Measurements from ENCODE around the gene SNRNP40. TPM values are rescaled to one million over a fixed set of nuclear protein-coding genes. Genes with fewer than 3 reads are reported as not detected.

Gene SNRNP40
- polyA plus RNA-seq, 4 donors = 14.8 to 44.3 (median 27.6) TPM

- Histone ChIP-seq H3K36me3 (ENCODE audit: control insufficient read depth in 3 of 3, insufficient read depth in 2 of 3, low read depth in 1 of 3, low read length in 3 of 3) (no peaks in the 10 kb centered on the region), H3K27me3 (ENCODE audit: control insufficient read depth in 3 of 3, insufficient read depth in 3 of 3, low read length in 3 of 3) (no peaks in the 10 kb centered on the region), H3K27ac (ENCODE audit: low read depth in 1 of 3, low read length in 2 of 3) (no peak overlapping the region), H3K9me3 (ENCODE audit: control insufficient read depth in 2 of 2, insufficient read depth in 1 of 2, low read depth in 1 of 2, low read length in 1 of 2) (no peaks in the 10 kb centered on the region), H3K4me3 (ENCODE audit: low read depth in 1 of 3, low read length in 3 of 3) (no peak overlapping the region), H3K4me1 (ENCODE audit: control insufficient read depth in 3 of 3, insufficient read depth in 2 of 3, low read depth in 1 of 3, low read length in 2 of 3) (peaks cover 0 to 13% (median 0%) of the 10 kb centered on the region in 3 donors)
- DNase-seq = no peak
- WGBS, 3 donors = 73 to 82% (median 74%) methylated on average over 3 of the region's 3 CpGs
- no peak for FAIRE-seq
Measured at GRCh38 chr1:31222176-31222575, 74.4 kb downstream of the SNRNP40 start.

DNA sequence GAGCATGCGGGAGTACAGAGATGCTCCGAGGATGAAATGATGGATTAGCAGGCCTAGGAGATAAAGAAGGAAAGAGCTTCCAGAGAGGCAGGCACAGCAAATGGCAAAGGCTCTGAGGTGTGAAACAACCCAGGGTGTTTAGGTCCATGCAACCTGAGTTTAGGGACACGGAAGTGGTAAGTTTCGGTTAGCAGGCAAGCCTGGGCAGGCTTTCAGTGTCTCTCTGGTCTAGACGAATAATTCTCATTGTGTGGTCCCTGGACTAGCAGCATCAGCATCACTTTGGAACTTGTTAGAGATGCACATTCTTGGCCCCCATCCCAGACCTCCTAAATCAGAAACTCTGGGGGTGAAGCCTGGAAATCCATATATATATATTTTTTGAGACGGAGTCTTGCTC, 75.5 kb downstream of the SNRNP40 start:
- Histone ChIP-seq H3K9me3 (ENCODE audit: control insufficient read depth in 2 of 2, insufficient read depth in 1 of 2, low read depth in 1 of 2, low read length in 1 of 2) (no peaks in the 10 kb centered on the region), H3K4me3 (ENCODE audit: low read depth in 1 of 3, low read length in 3 of 3) (no peak overlapping the region), H3K36me3 (ENCODE audit: control insufficient read depth in 3 of 3, insufficient read depth in 2 of 3, low read depth in 1 of 3, low read length in 3 of 3) (no peaks in the 10 kb centered on the region), H3K4me1 (ENCODE audit: control insufficient read depth in 3 of 3, insufficient read depth in 2 of 3, low read depth in 1 of 3, low read length in 2 of 3) (peaks cover 0 to 16% (median 0%) of the 10 kb centered on the region in 3 donors), H3K27ac (ENCODE audit: low read depth in 1 of 3, low read length in 2 of 3) (no peak overlapping the region), H3K27me3 (ENCODE audit: control insufficient read depth in 3 of 3, insufficient read depth in 3 of 3, low read length in 3 of 3) (no peaks in the 10 kb centered on the region)
- WGBS, 3 donors = 87 to 93% (median 88%) methylated on average over 6 of the region's 6 CpGs
- no peak for DNase-seq
- no peak for FAIRE-seq

- Histone ChIP-seq H3K4me1 (ENCODE audit: control insufficient read depth in 3 of 3, insufficient read depth in 2 of 3, low read depth in 1 of 3, low read length in 2 of 3) (peaks cover 0 to 21% (median 0%) of the 10 kb centered on the region in 3 donors), H3K27ac (ENCODE audit: low read depth in 1 of 3, low read length in 2 of 3) (no peak overlapping the region), H3K36me3 (ENCODE audit: control insufficient read depth in 3 of 3, insufficient read depth in 2 of 3, low read depth in 1 of 3, low read length in 3 of 3) (no peaks in the 10 kb centered on the region), H3K9me3 (ENCODE audit: control insufficient read depth in 2 of 2, insufficient read depth in 1 of 2, low read depth in 1 of 2, low read length in 1 of 2) (no peaks in the 10 kb centered on the region), H3K27me3 (ENCODE audit: control insufficient read depth in 3 of 3, insufficient read depth in 3 of 3, low read length in 3 of 3) (no peaks in the 10 kb centered on the region), H3K4me3 (ENCODE audit: low read depth in 1 of 3, low read length in 3 of 3) (no peak overlapping the region)
- WGBS, 3 donors = 89 to 92% (median 91%) methylated on average over 6 of the region's 6 CpGs
- DNase-seq (no peak), FAIRE-seq (no peak)
Measured at GRCh38 chr1:31219489-31219888, 77.1 kb downstream of the SNRNP40 start.

DNA sequence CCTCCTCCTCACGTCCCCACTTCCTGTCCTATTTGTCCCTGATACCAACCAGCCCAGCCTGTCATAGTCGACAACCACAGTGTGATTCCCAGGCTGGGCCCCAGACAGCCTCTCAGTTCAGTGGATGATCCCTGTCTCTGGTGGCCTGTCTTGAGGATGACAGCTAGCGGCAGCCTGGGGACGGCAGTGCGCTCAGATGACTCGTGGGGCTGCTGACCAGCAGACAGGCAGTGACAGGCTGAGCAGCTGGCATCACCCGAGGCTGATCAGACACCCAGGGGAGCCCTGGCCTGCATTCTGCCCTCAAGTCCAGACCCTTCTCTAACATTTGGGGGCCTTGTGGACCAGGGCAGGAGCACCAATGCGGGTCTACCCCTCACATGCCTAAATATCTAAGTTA, 77.9 kb downstream of the SNRNP40 start:
- FAIRE-seq = no peak
- no peaks in the 10 kb centered on the region for H3K27me3 ChIP-seq (ENCODE audit: control insufficient read depth in 3 of 3, insufficient read depth in 3 of 3, low read length in 3 of 3)
- WGBS, 3 donors = 81 to 86% (median 83%) methylated on average over 8 of the region's 8 CpGs

GRCh38 chr1:31216016-31216415, 80.6 kb downstream of the SNRNP40 start:
- peak; percentile 86 to 93 for DNase-seq
- H3K27me3 ChIP-seq (ENCODE audit: control insufficient read depth in 3 of 3, insufficient read depth in 3 of 3, low read length in 3 of 3) = no peaks in the 10 kb centered on the region

More for the DNA sequence above, 77.9 kb downstream of the SNRNP40 start:
- H3K4me1 ChIP-seq (ENCODE audit: control insufficient read depth in 3 of 3, insufficient read depth in 2 of 3, low read depth in 1 of 3, low read length in 2 of 3) = peaks cover 0 to 14% (median 0%) of the 10 kb centered on the region in 3 donors
- H3K36me3 ChIP-seq (ENCODE audit: control insufficient read depth in 3 of 3, insufficient read depth in 2 of 3, low read depth in 1 of 3, low read length in 3 of 3) = no peaks in the 10 kb centered on the region
- no peaks in the 10 kb centered on the region for H3K9me3 ChIP-seq (ENCODE audit: control insufficient read depth in 2 of 2, insufficient read depth in 1 of 2, low read depth in 1 of 2, low read length in 1 of 2)
- no peak for DNase-seq
- H3K27ac ChIP-seq (ENCODE audit: low read depth in 1 of 3, low read length in 2 of 3) = no peak overlapping the region
- no peak overlapping the region for H3K4me3 ChIP-seq (ENCODE audit: low read depth in 1 of 3, low read length in 3 of 3)

DNA sequence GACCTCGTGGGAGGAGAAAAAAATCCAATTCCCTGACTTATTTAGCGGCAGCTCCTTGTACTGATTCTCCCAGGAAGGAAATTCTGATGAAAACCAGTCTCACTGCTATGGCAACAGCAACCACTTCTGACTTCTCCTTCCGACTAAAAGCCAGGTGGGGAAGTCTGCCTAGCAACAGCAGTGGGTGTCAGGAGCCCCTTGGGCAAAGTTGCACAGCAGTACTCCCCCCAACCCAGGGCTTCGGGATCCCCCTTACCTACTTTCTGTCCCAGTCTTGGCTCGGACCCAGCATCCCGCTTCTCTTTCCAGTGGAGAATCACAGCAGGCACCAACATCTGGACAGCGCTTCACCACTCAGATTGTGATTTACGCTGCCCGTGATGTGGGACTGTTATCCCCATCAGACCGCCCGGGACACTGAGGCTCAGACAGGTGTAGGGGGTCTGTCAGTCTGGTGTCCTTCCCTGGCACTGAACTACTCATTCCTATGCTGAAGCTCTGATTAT, 81.5 kb downstream of the SNRNP40 start:
- no peaks in the 10 kb centered on the region for H3K36me3 ChIP-seq (ENCODE audit: control insufficient read depth in 3 of 3, insufficient read depth in 2 of 3, low read depth in 1 of 3, low read length in 3 of 3)
- no peaks in the 10 kb centered on the region for H3K9me3 ChIP-seq (ENCODE audit: control insufficient read depth in 2 of 2, insufficient read depth in 1 of 2, low read depth in 1 of 2, low read length in 1 of 2)
- FAIRE-seq (no peak), DNase-seq (no peak)
- no peak overlapping the region for H3K27ac ChIP-seq (ENCODE audit: low read depth in 1 of 3, low read length in 2 of 3)
- no peak overlapping the region for H3K4me3 ChIP-seq (ENCODE audit: low read depth in 1 of 3, low read length in 3 of 3)
- no peaks in the 10 kb centered on the region for H3K27me3 ChIP-seq (ENCODE audit: control insufficient read depth in 3 of 3, insufficient read depth in 3 of 3, low read length in 3 of 3)
- WGBS, 3 donors = 62 to 72% (median 66%) methylated on average over 11 of the region's 11 CpGs
- H3K4me1 ChIP-seq (ENCODE audit: control insufficient read depth in 3 of 3, insufficient read depth in 2 of 3, low read depth in 1 of 3, low read length in 2 of 3) = peaks cover 0 to 12% (median 0%) of the 10 kb centered on the region in 3 donors

More at GRCh38 chr1:31216016-31216415, 80.6 kb downstream of the SNRNP40 start:
- no peak for FAIRE-seq
- 7 to 16% (median 14%) methylated on average over 10 of the region's 10 CpGs for WGBS, 3 donors
- no peak overlapping the region for H3K4me3 ChIP-seq (ENCODE audit: low read depth in 1 of 3, low read length in 3 of 3)
- peaks cover 0 to 12% (median 0%) of the 10 kb centered on the region in 3 donors for H3K4me1 ChIP-seq (ENCODE audit: control insufficient read depth in 3 of 3, insufficient read depth in 2 of 3, low read depth in 1 of 3, low read length in 2 of 3)
- H3K9me3 ChIP-seq (ENCODE audit: control insufficient read depth in 2 of 2, insufficient read depth in 1 of 2, low read depth in 1 of 2, low read length in 1 of 2) = no peaks in the 10 kb centered on the region
- no peaks in the 10 kb centered on the region for H3K36me3 ChIP-seq (ENCODE audit: control insufficient read depth in 3 of 3, insufficient read depth in 2 of 3, low read depth in 1 of 3, low read length in 3 of 3)
- H3K27ac ChIP-seq (ENCODE audit: low read depth in 1 of 3, low read length in 2 of 3) = peak overlapping the region in 1 of 3 donors; percentile 49

- Histone ChIP-seq H3K27ac (ENCODE audit: low read depth in 1 of 3, low read length in 2 of 3) (no peak overlapping the region), H3K9me3 (ENCODE audit: control insufficient read depth in 2 of 2, insufficient read depth in 1 of 2, low read depth in 1 of 2, low read length in 1 of 2) (no peaks in the 10 kb centered on the region), H3K27me3 (ENCODE audit: control insufficient read depth in 3 of 3, insufficient read depth in 3 of 3, low read length in 3 of 3) (no peaks in the 10 kb centered on the region), H3K4me1 (ENCODE audit: control insufficient read depth in 3 of 3, insufficient read depth in 2 of 3, low read depth in 1 of 3, low read length in 2 of 3) (peaks cover 0 to 12% (median 0%) of the 10 kb centered on the region in 3 donors), H3K4me3 (ENCODE audit: low read depth in 1 of 3, low read length in 3 of 3) (no peak overlapping the region), H3K36me3 (ENCODE audit: control insufficient read depth in 3 of 3, insufficient read depth in 2 of 3, low read depth in 1 of 3, low read length in 3 of 3) (no peaks in the 10 kb centered on the region)
- no peak for DNase-seq
- 59 to 77% (median 77%) methylated on average over 12 of the region's 12 CpGs for WGBS, 3 donors
- FAIRE-seq = no peak
Measured at GRCh38 chr1:31214316-31215064, 82.1 kb downstream of the SNRNP40 start.

Measured in small intestine (tissue), 7 donors.